B cell (primary cell): ENCODE measurements around the gene EIF4ENIF1. TPM values are rescaled to one million over a fixed set of nuclear protein-coding genes. Genes with fewer than 3 reads are reported as not detected.
"Not testable (repeated sequence)": the region's sequence is repeated elsewhere in the genome, so short reads cannot be mapped to it uniquely, and the experiment has no call there.

Experiments used
- ATAC-seq: fragments of 200-7000 bp; cut with Tn5 transposase; one replicate; pipeline ENCODE4 v1.10.0; 2021; ENCODE audit warnings: low read depth, mild to moderate bottlenecking, moderate number of reproducible peaks, moderate library complexity
- CTCF ChIA-PET: fragments of 350-600 bp; sonication (Branson Sonifier 250); formaldehyde crosslinking; loops from one replicate; lab custom pipeline; 2021; ENCODE audit warnings: antibody characterized with exemption, inconsistent platforms; lab: Charles Lee
- POLR2A ChIA-PET: fragments of 350-600 bp; sonication (Branson Sonifier 250); formaldehyde crosslinking; loops from one replicate; lab custom pipeline; 2021; ENCODE audit warnings: antibody characterized with exemption; lab: Charles Lee
- DNase-seq: peaks from one replicate; pipeline ENCODE4 v3.0.0; 2013
- H2AFZ ChIP-seq: 2 replicates; pipeline ENCODE4 v1.6.1; 2012; ENCODE audit warnings: mild to moderate bottlenecking, low read depth, low read length; ENCODE audit not compliant: insufficient read depth, poor library complexity, severe bottlenecking
- H3K27ac ChIP-seq, 2 donors: 1 replicate in 1 of 2; 2 replicates in 1 of 2; pipeline ENCODE4 v1.5.1; 2012 to 2013; ENCODE audit warnings: low read length in 2 of 2, mild to moderate bottlenecking in 2 of 2, moderate library complexity in 1 of 2
- H3K27me3 ChIP-seq, 4 experiments: fragments of 200-600 bp in 1 of 4; sonication (generic) in 1 of 4; replicated peaks in 1 of 4; 1 replicate in 2 of 4; 2 replicates in 2 of 4; pipeline versions ENCODE4 v1.6.1 to v1.7.0; 2013 to 2016; ENCODE audit warnings: low read length in 3 of 4, mild to moderate bottlenecking in 2 of 4, mixed read lengths in 1 of 4, moderate library complexity in 1 of 4; ENCODE audit not compliant: insufficient read depth in 4 of 4, control insufficient read depth in 3 of 4; ENCODE audit errors: control extremely low read depth in 1 of 4
- H3K36me3 ChIP-seq, 2 experiments: replicated peaks in 1 of 2; 1 replicate in 1 of 2; 2 replicates in 1 of 2; pipeline versions ENCODE4 v1.6.1 to v1.7.1; 2013; ENCODE audit warnings: low read length in 1 of 2; ENCODE audit not compliant: insufficient read depth in 2 of 2, control insufficient read depth in 1 of 2; ENCODE audit errors: control extremely low read depth in 1 of 2, extremely low read depth in 1 of 2
- H3K4me1 ChIP-seq, 2 donors: fragments of 200-600 bp in 1 of 2; sonication (generic) in 1 of 2; 1 replicate in 1 of 2; 2 replicates in 1 of 2; pipeline versions ENCODE4 v1.5.1 to v1.6.1; 2013 to 2017; ENCODE audit warnings: low read length in 2 of 2; ENCODE audit not compliant: control insufficient read depth in 2 of 2, insufficient read depth in 2 of 2
- H3K4me2 ChIP-seq: replicated peaks from 2 replicates; pipeline ENCODE3; 2012; ENCODE audit warnings: mild to moderate bottlenecking, low read depth, low read length; ENCODE audit not compliant: poor library complexity, severe bottlenecking
- H3K4me3 ChIP-seq, 5 experiments: fragments of 200-600 bp in 1 of 5; sonication (generic) in 1 of 5; 1 replicate in 3 of 5; 2 replicates in 2 of 5; pipeline versions ENCODE4 v1.5.1 to v1.7.0; 2011 to 2016; ENCODE audit warnings: low read length in 4 of 5, mild to moderate bottlenecking in 4 of 5, low read depth in 2 of 5, control low read depth in 1 of 5, moderate library complexity in 1 of 5; ENCODE audit not compliant: insufficient read depth in 1 of 5; ENCODE audit errors: control extremely low read depth in 1 of 5, extremely low read depth in 1 of 5
- H3K79me2 ChIP-seq: fragments of 200-600 bp; sonication (generic); one replicate; pipeline ENCODE4 v1.6.0; 2016; ENCODE audit warnings: low read length; ENCODE audit not compliant: control insufficient read depth, insufficient read depth
- H3K9ac ChIP-seq: fragments of 200-600 bp; sonication (generic); 2 replicates; pipeline ENCODE4 v1.6.1; 2017; ENCODE audit warnings: mild to moderate bottlenecking, low read length, moderate library complexity
- H3K9me3 ChIP-seq, 3 donors: one replicate each; pipeline versions ENCODE4 v1.6.1 to v1.7.1; 2013; ENCODE audit warnings: low read length in 2 of 3; ENCODE audit not compliant: control insufficient read depth in 2 of 3, insufficient read depth in 1 of 3; ENCODE audit errors: control extremely low read depth in 1 of 3
- H4K20me1 ChIP-seq: 2 replicates; pipeline ENCODE4 v1.6.0; 2012; ENCODE audit warnings: mild to moderate bottlenecking, low read length; ENCODE audit not compliant: insufficient read depth, control insufficient read depth, poor library complexity, severe bottlenecking
- H3K27ac Mint-ChIP-seq: one replicate; pipeline ENCODE4 v1.8.0; 2021; ENCODE audit warnings: mixed read lengths
- H3K27me3 Mint-ChIP-seq: one replicate; pipeline ENCODE4 v1.8.0; 2021; ENCODE audit warnings: mixed read lengths
- H3K4me1 Mint-ChIP-seq: one replicate; pipeline ENCODE4 v1.8.0; 2021; ENCODE audit warnings: mixed read lengths
- H3K4me3 Mint-ChIP-seq: one replicate; pipeline ENCODE4 v1.8.0; 2021; ENCODE audit warnings: mixed read lengths
- H3K9me3 Mint-ChIP-seq: one replicate; pipeline ENCODE4 v1.8.0; 2022; ENCODE audit warnings: mixed read lengths; ENCODE audit not compliant: insufficient read depth
- EZH2 ChIP-seq: IDR thresholded peaks from 2 replicates; pipeline ENCODE4 v1.6.1; 2012; ENCODE audit warnings: borderline replicate concordance, low read depth, mild to moderate bottlenecking, moderate library complexity, low read length; ENCODE audit not compliant: insufficient read depth, poor library complexity, severe bottlenecking
- WGBS: methylation state at CpG from one replicate; pipeline ENCODE4 v1.1.5; 2013; ENCODE audit warnings: missing lambda C conversion rate; ENCODE audit not compliant: insufficient coverage; 5-methylcytosine and 5-hydroxymethylcytosine counted together
- intact Hi-C: fragments of 100-400 bp; cut with micrococcal nuclease; formaldehyde crosslinking; loops from one replicate; pipeline ENCODE4 v1.10.0; 2022
- polyA plus RNA-seq: library from polyadenylated mRNA; depleted of rRNA; stranded (reverse); fragments of >200 nt; gene quantifications from 2 replicates; pipeline ENCODE4 v1.2.3, GENCODE V29; 2012
- total RNA-seq, 2 donors: library from RNA; stranded (reverse); fragments of 120-200 nt in 1 of 2; gene quantifications; 1 replicate in 1 of 2; 2 replicates in 1 of 2; pipeline versions ENCODE4 v1.2.3 to v1.2.4, GENCODE V29; 2013 to 2022
- TF ChIP-seq, protein P1 (sequence below): fragments of 200-600 bp; IDR thresholded peaks from one replicate; pipeline ENCODE4 v1.8.0; 2022; ENCODE audit warnings: antibody characterized with exemption, mild to moderate bottlenecking

Gene EIF4ENIF1
- total and polyA plus RNA-seq, 2 donors (not counting 1 experiment from before 2014, with no cell fraction given) = 29.4 to 58.3 TPM

DNA sequence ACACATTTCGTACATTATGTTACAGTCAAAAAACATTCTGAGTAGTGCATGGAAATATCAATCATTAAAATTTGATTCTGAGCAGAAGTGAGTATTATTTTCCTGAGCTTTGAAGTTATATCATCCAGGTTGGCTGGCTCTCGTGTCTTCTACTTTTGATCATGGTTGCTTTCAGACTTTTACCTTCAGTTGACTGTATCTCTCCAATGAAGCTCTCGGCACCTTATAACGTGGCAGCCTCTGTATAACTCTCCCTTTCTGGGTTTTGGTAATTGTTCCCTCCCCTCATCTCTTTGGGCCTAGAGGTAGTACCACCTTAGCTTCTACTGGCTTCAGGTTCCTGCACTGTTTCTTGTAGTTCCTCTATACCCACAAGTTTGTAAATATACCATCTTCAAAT is 18.9 kb upstream of the EIF4ENIF1 start:
- Mint-ChIP-seq H3K4me3 (no peak overlapping the region), H3K27me3 (no peaks in the 10 kb centered on the region), H3K4me1 (peaks cover 2% of the 10 kb centered on the region), H3K9me3 (no peaks in the 10 kb centered on the region), H3K27ac (no peak overlapping the region)
- Histone ChIP-seq H2AFZ (no peak overlapping the region), H3K27me3 (no peaks in the 10 kb centered on the region), H3K9ac (no peak overlapping the region), H3K4me3 (no peak overlapping the region), H4K20me1 (peaks cover 13% of the 10 kb centered on the region), H3K9me3 (no peaks in the 10 kb centered on the region), H3K79me2 (peaks cover 43% of the 10 kb centered on the region), H3K36me3 (peaks cover 2 to 24% of the 10 kb centered on the region in 2 experiments), H3K27ac (no peak overlapping the region), H3K4me2 (no peak overlapping the region), H3K4me1 (no peaks in the 10 kb centered on the region)
- no peak for TF ChIP-seq EZH2
- TF ChIP-seq, protein P1, sequence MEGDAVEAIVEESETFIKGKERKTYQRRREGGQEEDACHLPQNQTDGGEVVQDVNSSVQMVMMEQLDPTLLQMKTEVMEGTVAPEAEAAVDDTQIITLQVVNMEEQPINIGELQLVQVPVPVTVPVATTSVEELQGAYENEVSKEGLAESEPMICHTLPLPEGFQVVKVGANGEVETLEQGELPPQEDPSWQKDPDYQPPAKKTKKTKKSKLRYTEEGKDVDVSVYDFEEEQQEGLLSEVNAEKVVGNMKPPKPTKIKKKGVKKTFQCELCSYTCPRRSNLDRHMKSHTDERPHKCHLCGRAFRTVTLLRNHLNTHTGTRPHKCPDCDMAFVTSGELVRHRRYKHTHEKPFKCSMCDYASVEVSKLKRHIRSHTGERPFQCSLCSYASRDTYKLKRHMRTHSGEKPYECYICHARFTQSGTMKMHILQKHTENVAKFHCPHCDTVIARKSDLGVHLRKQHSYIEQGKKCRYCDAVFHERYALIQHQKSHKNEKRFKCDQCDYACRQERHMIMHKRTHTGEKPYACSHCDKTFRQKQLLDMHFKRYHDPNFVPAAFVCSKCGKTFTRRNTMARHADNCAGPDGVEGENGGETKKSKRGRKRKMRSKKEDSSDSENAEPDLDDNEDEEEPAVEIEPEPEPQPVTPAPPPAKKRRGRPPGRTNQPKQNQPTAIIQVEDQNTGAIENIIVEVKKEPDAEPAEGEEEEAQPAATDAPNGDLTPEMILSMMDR = no peak
- no peak for DNase-seq
- intact Hi-C loops = loop anchor here (10.0 kb wide), 1 partner anchor 56 kb away; no protein-coding TSS in a partner anchor
- 100% methylated on average over 2 of the region's 4 CpGs for WGBS
- ChIA-PET CTCF (no interaction called here), POLR2A (no interaction called here)
- no peak for ATAC-seq

DNA sequence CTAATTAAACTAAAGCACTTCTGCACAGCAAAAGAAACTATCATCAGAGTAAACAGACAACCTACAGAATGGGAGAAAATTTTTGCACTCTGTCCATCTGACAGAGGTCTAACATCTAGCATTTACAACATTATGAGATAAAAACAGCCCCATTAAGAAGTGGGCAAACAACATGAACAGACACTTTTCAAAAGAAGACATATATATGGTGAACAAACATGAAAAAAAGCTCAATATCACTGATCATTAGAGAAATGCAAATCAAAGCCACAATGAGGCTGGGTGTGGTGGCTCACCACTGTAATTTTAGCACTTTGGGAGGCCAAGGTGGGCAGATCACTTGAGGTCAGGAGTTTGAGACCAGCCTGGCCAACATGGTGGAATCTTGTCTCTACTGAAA is 17.9 kb upstream of the EIF4ENIF1 start:
- H3K36me3 ChIP-seq = peaks cover 2 to 19% of the 10 kb centered on the region in 2 experiments
- H3K27ac ChIP-seq, H3K4me1 ChIP-seq, H3K9me3 Mint-ChIP-seq, H3K4me3 ChIP-seq, CTCF ChIA-PET, H3K27ac Mint-ChIP-seq, H3K4me2 ChIP-seq, POLR2A ChIA-PET, H3K9me3 ChIP-seq, H3K4me3 Mint-ChIP-seq, H3K4me1 Mint-ChIP-seq, H3K27me3 ChIP-seq, DNase-seq, H3K9ac ChIP-seq, H3K27me3 Mint-ChIP-seq, H2AFZ ChIP-seq, ATAC-seq: not testable (repeated sequence)
- H4K20me1 ChIP-seq = peaks cover 19% of the 10 kb centered on the region
- intact Hi-C loops = loop anchor here (10.0 kb wide), 1 partner anchor 57 kb away; no protein-coding TSS in a partner anchor
- peaks cover 47% of the 10 kb centered on the region for H3K79me2 ChIP-seq
